Esophagus (tissue), 2 donors: ENCODE results near the gene APELA. TPM values are rescaled to one million over a fixed set of nuclear protein-coding genes. Genes with fewer than 3 reads are reported as not detected.
"Not testable (repeated sequence)": the region's sequence is repeated elsewhere in the genome, so short reads cannot be mapped to it uniquely, and the experiment has no call there.

Source experiments
- H3K27ac ChIP-seq, 2 donors: one replicate each; pipeline ENCODE4 v1.5.1; 2013; ENCODE audit warnings: low read depth in 2 of 2, mild to moderate bottlenecking in 2 of 2, inconsistent platforms in 1 of 2, low read length in 1 of 2, moderate library complexity in 1 of 2
- H3K27me3 ChIP-seq, 2 donors: one replicate each; pipeline ENCODE4 v1.6.1; 2013; ENCODE audit warnings: low read length in 2 of 2, control low read depth in 1 of 2, mild to moderate bottlenecking in 1 of 2; ENCODE audit not compliant: insufficient read depth in 2 of 2, control insufficient read depth in 1 of 2
- H3K36me3 ChIP-seq, 2 donors: one replicate each; pipeline ENCODE4 v1.6.1; 2013; ENCODE audit warnings: low read length in 1 of 2; ENCODE audit not compliant: control insufficient read depth in 2 of 2, insufficient read depth in 2 of 2
- H3K4me1 ChIP-seq, 2 donors: one replicate each; pipeline ENCODE4 v1.6.1; 2013; ENCODE audit warnings: low read length in 1 of 2; ENCODE audit not compliant: control insufficient read depth in 2 of 2, insufficient read depth in 2 of 2
- H3K4me3 ChIP-seq, 2 donors: one replicate each; pipeline ENCODE4 v1.5.1; 2013; ENCODE audit warnings: low read length in 2 of 2, mild to moderate bottlenecking in 2 of 2, low read depth in 1 of 2, moderate library complexity in 1 of 2
- H3K9me3 ChIP-seq, 2 donors: one replicate each; pipeline ENCODE4 v1.6.1; 2013; ENCODE audit warnings: mild to moderate bottlenecking in 2 of 2, low read depth in 1 of 2, low read length in 1 of 2, moderate library complexity in 1 of 2; ENCODE audit not compliant: control insufficient read depth in 2 of 2, insufficient read depth in 1 of 2
- WGBS, 2 donors: extraction: QIAGEN DNeasy Blood & Tissue Kit; methylation state at CpG; one replicate each; pipeline ENCODE4 v1.1.7; 2013; 5-methylcytosine and 5-hydroxymethylcytosine counted together
- polyA plus RNA-seq, 2 donors: library from polyadenylated mRNA; stranded (reverse); fragments of 200-250 nt; gene quantifications; one replicate each; pipeline ENCODE4 v1.2.3, GENCODE V29; 2013
- donor health status: healthy with polysubstance abuse.
- donor health status: Bipolar disorder and iron deficiency.

The APELA gene
- polyA plus RNA-seq, 2 donors = 0.05 TPM; not detected in 1

- H3K27me3 ChIP-seq, H3K9me3 ChIP-seq, H3K4me1 ChIP-seq, H3K4me3 ChIP-seq, H3K36me3 ChIP-seq, H3K27ac ChIP-seq: not testable (repeated sequence)
- WGBS, 2 donors = 75% methylated on average over 9 of the region's 9 CpGs
These were observed 59.1 kb downstream of the APELA start for GRCh38 chr4:164935865-164936606.

DNA sequence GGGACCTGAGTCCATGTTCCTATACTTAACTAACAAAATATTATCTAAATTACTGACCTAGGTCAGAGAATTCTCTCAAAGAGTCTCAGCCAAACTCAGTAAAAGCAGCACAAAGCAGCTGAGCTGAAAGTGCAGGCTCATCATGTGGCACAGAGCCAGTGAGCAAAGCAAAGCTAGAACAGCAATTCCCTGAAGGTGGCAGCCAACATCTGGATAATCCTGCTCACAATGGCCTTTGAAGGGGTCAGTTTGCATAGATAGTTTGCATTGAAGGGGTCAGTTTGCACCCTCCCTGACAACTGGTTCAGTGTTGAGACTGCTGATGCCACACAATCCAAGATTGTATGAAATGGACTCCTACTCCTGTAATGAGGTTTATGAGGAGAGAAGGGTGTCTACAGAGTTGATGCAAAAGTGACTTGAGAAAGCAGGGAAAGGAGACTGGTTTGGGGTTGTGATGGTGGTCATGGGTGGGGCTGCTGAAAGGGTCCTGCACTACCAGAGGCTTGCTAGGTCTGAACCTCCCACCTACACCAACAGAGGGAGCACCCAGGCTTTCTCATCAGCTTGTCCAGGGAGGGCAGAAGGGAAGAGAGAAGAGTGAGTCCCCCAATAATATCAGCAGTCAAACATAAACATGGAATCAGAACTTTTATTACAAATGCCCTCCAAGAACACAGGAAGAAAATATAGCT lies 60.7 kb downstream of the APELA start:
- Histone ChIP-seq H3K9me3 (no peaks in the 10 kb centered on the region), H3K27ac (no peak overlapping the region), H3K36me3 (no peaks in the 10 kb centered on the region), H3K4me3 (no peak overlapping the region), H3K27me3 (no peaks in the 10 kb centered on the region), H3K4me1 (peaks cover 0 to 2% of the 10 kb centered on the region in 2 donors)

DNA sequence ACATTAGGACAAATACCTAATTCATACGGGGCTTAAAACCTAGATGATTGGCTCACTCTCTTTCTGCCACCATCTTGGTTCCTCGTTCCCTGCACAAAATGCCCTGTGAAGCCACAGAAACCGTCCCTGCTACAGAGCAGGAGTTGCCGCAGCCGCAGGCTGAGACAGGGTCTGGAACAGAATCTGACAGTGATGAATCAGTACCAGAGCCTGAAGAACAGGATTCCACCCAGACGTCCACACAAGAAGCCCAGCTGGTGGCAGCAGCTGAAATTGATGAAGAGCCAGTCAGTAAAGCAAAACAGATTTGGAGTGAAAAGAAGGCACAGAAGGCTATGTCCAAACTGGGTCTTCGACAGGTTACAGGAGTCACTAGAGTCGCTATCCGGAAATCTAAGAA lies 66.2 kb downstream of the APELA start:
- H3K4me1 ChIP-seq = no peaks in the 10 kb centered on the region
- no peaks in the 10 kb centered on the region for H3K27me3 ChIP-seq
- no peaks in the 10 kb centered on the region for H3K9me3 ChIP-seq
- no peak overlapping the region for H3K27ac ChIP-seq
- no peaks in the 10 kb centered on the region for H3K36me3 ChIP-seq
- H3K4me3 ChIP-seq = no peak overlapping the region
- WGBS, 2 donors = 64% methylated on average over 9 of the region's 9 CpGs

- Histone ChIP-seq H3K27me3 (no peaks in the 10 kb centered on the region), H3K4me1 (no peaks in the 10 kb centered on the region)
- WGBS, 2 donors = 71 to 75% methylated on average over 5 of the region's 5 CpGs
These were observed 68.2 kb downstream of the APELA start for GRCh38 chr4:164945146-164945545.

GRCh38 chr4:164946810-164947209 lies 69.8 kb downstream of the APELA start:
- Histone ChIP-seq H3K27ac (no peak overlapping the region), H3K4me3 (no peak overlapping the region), H3K9me3 (no peaks in the 10 kb centered on the region), H3K36me3 (no peaks in the 10 kb centered on the region), H3K4me1 (no peaks in the 10 kb centered on the region), H3K27me3 (no peaks in the 10 kb centered on the region)
- 85 to 90% methylated on average over 5 of the region's 5 CpGs for WGBS, 2 donors

More at GRCh38 chr4:164945146-164945545, 68.2 kb downstream of the APELA start:
- Histone ChIP-seq H3K27ac (no peak overlapping the region), H3K9me3 (no peaks in the 10 kb centered on the region), H3K4me3 (no peak overlapping the region), H3K36me3 (no peaks in the 10 kb centered on the region)

Other genes with a start within 250 kb of the APELA start
- not detected for gene SMIM31, start 123.0 kb upstream of the APELA start, polyA plus RNA-seq
- under 1 TPM; 0.06 TPM for gene TRIM61, start 100.5 kb downstream of the APELA start, polyA plus RNA-seq
- not detected for gene TRIM60, start 154.8 kb downstream of the APELA start, polyA plus RNA-seq
- not detected for gene TRIM75, start 176.7 kb downstream of the APELA start, polyA plus RNA-seq
- gene TMEM192, start 235.7 kb downstream of the APELA start, polyA plus RNA-seq = 1 to 10 TPM; 2.0 to 4.4 TPM